ENCODE measurements around the gene SCN1A.

- TF ChIP-seq, protein P1, sequence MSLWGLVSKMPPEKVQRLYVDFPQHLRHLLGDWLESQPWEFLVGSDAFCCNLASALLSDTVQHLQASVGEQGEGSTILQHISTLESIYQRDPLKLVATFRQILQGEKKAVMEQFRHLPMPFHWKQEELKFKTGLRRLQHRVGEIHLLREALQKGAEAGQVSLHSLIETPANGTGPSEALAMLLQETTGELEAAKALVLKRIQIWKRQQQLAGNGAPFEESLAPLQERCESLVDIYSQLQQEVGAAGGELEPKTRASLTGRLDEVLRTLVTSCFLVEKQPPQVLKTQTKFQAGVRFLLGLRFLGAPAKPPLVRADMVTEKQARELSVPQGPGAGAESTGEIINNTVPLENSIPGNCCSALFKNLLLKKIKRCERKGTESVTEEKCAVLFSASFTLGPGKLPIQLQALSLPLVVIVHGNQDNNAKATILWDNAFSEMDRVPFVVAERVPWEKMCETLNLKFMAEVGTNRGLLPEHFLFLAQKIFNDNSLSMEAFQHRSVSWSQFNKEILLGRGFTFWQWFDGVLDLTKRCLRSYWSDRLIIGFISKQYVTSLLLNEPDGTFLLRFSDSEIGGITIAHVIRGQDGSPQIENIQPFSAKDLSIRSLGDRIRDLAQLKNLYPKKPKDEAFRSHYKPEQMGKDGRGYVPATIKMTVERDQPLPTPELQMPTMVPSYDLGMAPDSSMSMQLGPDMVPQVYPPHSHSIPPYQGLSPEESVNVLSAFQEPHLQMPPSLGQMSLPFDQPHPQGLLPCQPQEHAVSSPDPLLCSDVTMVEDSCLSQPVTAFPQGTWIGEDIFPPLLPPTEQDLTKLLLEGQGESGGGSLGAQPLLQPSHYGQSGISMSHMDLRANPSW (CRISPR knock-in tag; conservative IDR thresholded peaks at IDR 0.05; ENCODE audit: low read depth) = no peak
- TF ChIP-seq NR1H2 (CRISPR knock-in tag; IDR thresholded peaks at IDR 0.05) (no peak), JUN (CRISPR knock-in tag; IDR thresholded peaks at IDR 0.05) (no peak), ZNF317 (CRISPR knock-in tag; IDR thresholded peaks at IDR 0.05; ENCODE audit: borderline replicate concordance, low read depth) (no peak)
- TF ChIP-seq, protein P2, sequence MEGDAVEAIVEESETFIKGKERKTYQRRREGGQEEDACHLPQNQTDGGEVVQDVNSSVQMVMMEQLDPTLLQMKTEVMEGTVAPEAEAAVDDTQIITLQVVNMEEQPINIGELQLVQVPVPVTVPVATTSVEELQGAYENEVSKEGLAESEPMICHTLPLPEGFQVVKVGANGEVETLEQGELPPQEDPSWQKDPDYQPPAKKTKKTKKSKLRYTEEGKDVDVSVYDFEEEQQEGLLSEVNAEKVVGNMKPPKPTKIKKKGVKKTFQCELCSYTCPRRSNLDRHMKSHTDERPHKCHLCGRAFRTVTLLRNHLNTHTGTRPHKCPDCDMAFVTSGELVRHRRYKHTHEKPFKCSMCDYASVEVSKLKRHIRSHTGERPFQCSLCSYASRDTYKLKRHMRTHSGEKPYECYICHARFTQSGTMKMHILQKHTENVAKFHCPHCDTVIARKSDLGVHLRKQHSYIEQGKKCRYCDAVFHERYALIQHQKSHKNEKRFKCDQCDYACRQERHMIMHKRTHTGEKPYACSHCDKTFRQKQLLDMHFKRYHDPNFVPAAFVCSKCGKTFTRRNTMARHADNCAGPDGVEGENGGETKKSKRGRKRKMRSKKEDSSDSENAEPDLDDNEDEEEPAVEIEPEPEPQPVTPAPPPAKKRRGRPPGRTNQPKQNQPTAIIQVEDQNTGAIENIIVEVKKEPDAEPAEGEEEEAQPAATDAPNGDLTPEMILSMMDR (IDR thresholded peaks at IDR 0.05) = no peak
Observed at GRCh38 chr2:166126007-166126639, 1.7 kb downstream of the SCN1A start.

All from WTC11 (cell line).